WTC11 (cell line): ENCODE data around the gene PTN. TPM values are rescaled to one million over a fixed set of nuclear protein-coding genes. Genes with fewer than 3 reads are reported as not detected.

Source experiments
- ATAC-seq: fragments of 200-7000 bp; cut with Tn5 transposase; 2 replicates; pipeline ENCODE4 v1.10.0; 2021; ENCODE audit warnings: mild to moderate bottlenecking, moderate library complexity
- CTCF ChIA-PET: fragments of 300-600 bp; sonication (Branson Sonifier 250); formaldehyde crosslinking; loops from one replicate; lab custom pipeline; 2021; ENCODE audit warnings: antibody characterized with exemption; lab: Charles Lee
- POLR2A ChIA-PET: fragments of 350-600 bp; sonication (Branson Sonifier 250); formaldehyde crosslinking; loops from one replicate; lab custom pipeline; 2021; ENCODE audit warnings: antibody characterized with exemption; lab: Charles Lee
- DNase-seq: peaks from one replicate; pipeline ENCODE4 v3.0.0; 2021; ENCODE audit warnings: low spot score
- H3K27ac Mint-ChIP-seq: 2 replicates; pipeline ENCODE4 v1.8.0; 2021; ENCODE audit warnings: mixed read lengths
- H3K27me3 Mint-ChIP-seq: 2 replicates; pipeline ENCODE4 v1.8.0; 2021; ENCODE audit warnings: low read depth, mild to moderate bottlenecking, moderate library complexity, mixed read lengths
- H3K36me3 Mint-ChIP-seq: 2 replicates; pipeline ENCODE4 v1.8.0; 2021; ENCODE audit warnings: mixed read lengths
- H3K4me1 Mint-ChIP-seq: 2 replicates; pipeline ENCODE4 v1.8.0; 2022; ENCODE audit warnings: mixed read lengths
- H3K4me3 Mint-ChIP-seq: 2 replicates; pipeline ENCODE4 v1.8.0; 2021; ENCODE audit warnings: mild to moderate bottlenecking, moderate library complexity, mixed read lengths
- H3K9me3 Mint-ChIP-seq: 2 replicates; pipeline ENCODE4 v1.8.0; 2021; ENCODE audit warnings: mixed read lengths
- ATF3 ChIP-seq: sonication (generic); formaldehyde crosslinking; conservative IDR thresholded peaks from 2 replicates; pipeline ENCODE4 v1.8.1; 2022; ENCODE audit warnings: mild to moderate bottlenecking, missing genetic modification reagents
- CBFB ChIP-seq: sonication (generic); formaldehyde crosslinking; IDR thresholded peaks from 2 replicates; pipeline ENCODE4 v1.8.1; 2022; ENCODE audit warnings: mild to moderate bottlenecking, low read depth, missing genetic modification reagents
- CREB1 ChIP-seq: sonication (generic); formaldehyde crosslinking; IDR thresholded peaks from 2 replicates; pipeline ENCODE4 v1.8.0; 2023; ENCODE audit warnings: mild to moderate bottlenecking, missing genetic modification reagents
- E2F1 ChIP-seq: sonication (generic); formaldehyde crosslinking; IDR thresholded peaks from 2 replicates; pipeline ENCODE4 v1.8.0; 2022; ENCODE audit warnings: mild to moderate bottlenecking, missing genetic modification reagents
- ERG ChIP-seq: fragments of 250-450 bp; sonication (Bioruptor Pico); IDR thresholded peaks from 2 replicates; pipeline ENCODE4 v1.8.0; 2021; ENCODE audit warnings: mild to moderate bottlenecking
- FOXJ3 ChIP-seq: sonication (generic); formaldehyde crosslinking; IDR thresholded peaks from 2 replicates; pipeline ENCODE4 v1.9.0; 2021; ENCODE audit warnings: missing genetic modification reagents, mild to moderate bottlenecking, borderline replicate concordance
- GTF2I ChIP-seq: fragments of 250-450 bp; sonication (Bioruptor Pico); conservative IDR thresholded peaks from 2 replicates; pipeline ENCODE4 v1.4.0; 2021; ENCODE audit warnings: mild to moderate bottlenecking
- IRF2 ChIP-seq: sonication (generic); formaldehyde crosslinking; IDR thresholded peaks from 2 replicates; pipeline ENCODE4 v1.8.0; 2022; ENCODE audit warnings: low read depth, missing genetic modification reagents, borderline replicate concordance
- MAX ChIP-seq: sonication (generic); formaldehyde crosslinking; IDR thresholded peaks from 2 replicates; pipeline ENCODE4 v1.8.0; 2022; ENCODE audit warnings: mild to moderate bottlenecking, missing genetic modification reagents
- MLX ChIP-seq: sonication (generic); formaldehyde crosslinking; IDR thresholded peaks from 2 replicates; pipeline ENCODE4 v1.8.1; 2023; ENCODE audit warnings: mild to moderate bottlenecking, missing genetic modification reagents, moderate library complexity
- MYBL2 ChIP-seq: sonication (generic); formaldehyde crosslinking; IDR thresholded peaks from 2 replicates; pipeline ENCODE4 v1.8.1; 2023; ENCODE audit warnings: mild to moderate bottlenecking, moderate library complexity, missing genetic modification reagents
- NFE2L1 ChIP-seq: sonication (generic); formaldehyde crosslinking; IDR thresholded peaks from 2 replicates; pipeline ENCODE4 v1.8.1; 2023; ENCODE audit warnings: missing genetic modification reagents
- NR1H2 ChIP-seq: sonication (generic); formaldehyde crosslinking; IDR thresholded peaks from 2 replicates; pipeline ENCODE4 v1.9.0; 2021; ENCODE audit warnings: mild to moderate bottlenecking, moderate library complexity, missing genetic modification reagents
- OVOL2 ChIP-seq: fragments of 250-450 bp; sonication (Bioruptor Pico); IDR thresholded peaks from 2 replicates; pipeline ENCODE4 v1.9.0; 2021; ENCODE audit warnings: mild to moderate bottlenecking, borderline replicate concordance
- PRRX2 ChIP-seq: fragments of 250-450 bp; sonication (Bioruptor Pico); IDR thresholded peaks from 2 replicates; pipeline ENCODE4 v1.8.0; 2021; ENCODE audit warnings: mild to moderate bottlenecking
- SMAD4 ChIP-seq: sonication (generic); formaldehyde crosslinking; IDR thresholded peaks from 2 replicates; pipeline ENCODE4 v1.8.0; 2022; ENCODE audit warnings: mild to moderate bottlenecking, missing genetic modification reagents
- STAT6 ChIP-seq: sonication (generic); formaldehyde crosslinking; conservative IDR thresholded peaks from 2 replicates; pipeline ENCODE4 v1.8.1; 2023; ENCODE audit warnings: mild to moderate bottlenecking, low read depth, missing genetic modification reagents, moderate library complexity
- TCF7 ChIP-seq: sonication (generic); formaldehyde crosslinking; IDR thresholded peaks from 2 replicates; pipeline ENCODE4 v1.8.0; 2022; ENCODE audit warnings: mild to moderate bottlenecking, low read depth, missing genetic modification reagents, moderate library complexity
- TEAD1 ChIP-seq: sonication (generic); formaldehyde crosslinking; IDR thresholded peaks from 2 replicates; pipeline ENCODE4 v1.8.0; 2022; ENCODE audit warnings: mild to moderate bottlenecking, missing genetic modification reagents
- TP53 ChIP-seq: sonication (generic); formaldehyde crosslinking; IDR thresholded peaks from 2 replicates; pipeline ENCODE4 v1.8.1; 2023; ENCODE audit warnings: mild to moderate bottlenecking, missing genetic modification reagents
- ZBTB21 ChIP-seq: sonication (generic); formaldehyde crosslinking; IDR thresholded peaks from 2 replicates; pipeline ENCODE4 v1.8.1; 2023; ENCODE audit warnings: mild to moderate bottlenecking, missing genetic modification reagents, borderline replicate concordance
- ZNF121 ChIP-seq: sonication (generic); formaldehyde crosslinking; IDR thresholded peaks from 2 replicates; pipeline ENCODE4 v1.8.0; 2023; ENCODE audit warnings: missing genetic modification reagents
- ZNF219 ChIP-seq: sonication (generic); formaldehyde crosslinking; IDR thresholded peaks from 2 replicates; pipeline ENCODE4 v1.8.0; 2023; ENCODE audit warnings: missing genetic modification reagents, mild to moderate bottlenecking, borderline replicate concordance
- ZNF671 ChIP-seq: fragments of 250-450 bp; sonication (Bioruptor Pico); IDR thresholded peaks from 2 replicates; pipeline ENCODE4 v1.8.0; 2021; ENCODE audit warnings: mild to moderate bottlenecking
- ZSCAN18 ChIP-seq: fragments of 250-450 bp; sonication (Bioruptor Pico); IDR thresholded peaks from 2 replicates; pipeline ENCODE4 v2.1.2; 2022; ENCODE audit warnings: mild to moderate bottlenecking, moderate library complexity
- total RNA-seq: library from RNA; stranded (reverse); gene quantifications from 3 replicates; pipeline ENCODE4 v1.2.3, GENCODE V29; 2021

Gene PTN
- total RNA-seq, 1 experiment from 2014 or later: 18.9 TPM

GRCh38 chr7:137324796-137325696 is 18.5 kb downstream of the PTN start:
- H3K4me3 Mint-ChIP-seq: no peak overlapping the region
- CTCF ChIA-PET: interaction anchor here (1.4 kb wide), 1 partner anchor 13 kb away, joined by 7 read pairs; no protein-coding TSS in a partner anchor
- peaks cover 35% of the 10 kb centered on the region for H3K4me1 Mint-ChIP-seq
- peaks cover 10% of the 10 kb centered on the region for H3K9me3 Mint-ChIP-seq
- H3K27ac Mint-ChIP-seq: no peak overlapping the region
- ATAC-seq: peak; percentile 90
- TF ChIP-seq NR1H2 (CRISPR knock-in tag) (no peak), TEAD1 (CRISPR knock-in tag) (no peak), ZSCAN18 (CRISPR knock-in tag) (no peak), MYBL2 (no peak), MLX (CRISPR knock-in tag) (no peak)
- POLR2A ChIA-PET: no interaction called here
- H3K27me3 Mint-ChIP-seq: peaks cover 3% of the 10 kb centered on the region; the same call in 1 of the 2 replicates
- peaks cover 9% of the 10 kb centered on the region for H3K36me3 Mint-ChIP-seq
- no peak for DNase-seq

- Mint-ChIP-seq H3K4me3 (no peak overlapping the region), H3K9me3 (no peaks in the 10 kb centered on the region), H3K27ac (no peak overlapping the region), H3K27me3 (no peaks in the 10 kb centered on the region; the same call in 1 of the 2 replicates), H3K36me3 (no peaks in the 10 kb centered on the region), H3K4me1 (peaks cover 42% of the 10 kb centered on the region)
- TF ChIP-seq IRF2 (CRISPR knock-in tag): no peak
- no peak for TF ChIP-seq CBFB (CRISPR knock-in tag)
- no peak for TF ChIP-seq TCF7 (CRISPR knock-in tag)
- TF ChIP-seq SMAD4 (CRISPR knock-in tag): no peak
- TF ChIP-seq ZNF671 (CRISPR knock-in tag): no peak
- TF ChIP-seq FOXJ3: no peak
- no peak for TF ChIP-seq MAX (CRISPR knock-in tag)
- TF ChIP-seq CREB1 (CRISPR knock-in tag): no peak
- TF ChIP-seq ZBTB21 (CRISPR knock-in tag): no peak
- TF ChIP-seq OVOL2 (CRISPR knock-in tag): no peak
- TF ChIP-seq ZNF219 (CRISPR knock-in tag): no peak
- no peak for TF ChIP-seq PRRX2 (CRISPR knock-in tag)
- no peak for TF ChIP-seq GTF2I
- TF ChIP-seq NFE2L1 (CRISPR knock-in tag): no peak
- peak; percentile 46 for ATAC-seq
- POLR2A ChIA-PET: no interaction called here
- CTCF ChIA-PET: no interaction called here
- DNase-seq: no peak
These were observed 26.7 kb downstream of the PTN start for GRCh38 chr7:137316648-137317353.

- Mint-ChIP-seq H3K9me3 (peaks cover 7% of the 10 kb centered on the region), H3K27me3 (no peaks in the 10 kb centered on the region), H3K27ac (no peak overlapping the region), H3K4me3 (no peak overlapping the region), H3K36me3 (no peaks in the 10 kb centered on the region), H3K4me1 (peaks cover 15% of the 10 kb centered on the region)
- DNase-seq (no peak), ATAC-seq (no peak)
- CTCF ChIA-PET: interaction anchor here (1.2 kb wide), 1 partner anchor 25 kb away, joined by 3 read pairs; no protein-coding TSS in a partner anchor
- POLR2A ChIA-PET: no interaction called here
- TF ChIP-seq ERG (no peak), E2F1 (no peak), TP53 (CRISPR knock-in tag) (no peak), ATF3 (CRISPR knock-in tag) (no peak), CREB1 (CRISPR knock-in tag) (no peak), ZNF121 (CRISPR knock-in tag) (no peak), STAT6 (CRISPR knock-in tag) (no peak)
These were observed 30.3 kb downstream of the PTN start for GRCh38 chr7:137313201-137313600.
